ENCODE data around the gene H2AZ2.

GRCh38 chr7:44823255-44823781 lies 24.6 kb downstream of the H2AZ2 start:
- TF ChIP-seq, protein P1, sequence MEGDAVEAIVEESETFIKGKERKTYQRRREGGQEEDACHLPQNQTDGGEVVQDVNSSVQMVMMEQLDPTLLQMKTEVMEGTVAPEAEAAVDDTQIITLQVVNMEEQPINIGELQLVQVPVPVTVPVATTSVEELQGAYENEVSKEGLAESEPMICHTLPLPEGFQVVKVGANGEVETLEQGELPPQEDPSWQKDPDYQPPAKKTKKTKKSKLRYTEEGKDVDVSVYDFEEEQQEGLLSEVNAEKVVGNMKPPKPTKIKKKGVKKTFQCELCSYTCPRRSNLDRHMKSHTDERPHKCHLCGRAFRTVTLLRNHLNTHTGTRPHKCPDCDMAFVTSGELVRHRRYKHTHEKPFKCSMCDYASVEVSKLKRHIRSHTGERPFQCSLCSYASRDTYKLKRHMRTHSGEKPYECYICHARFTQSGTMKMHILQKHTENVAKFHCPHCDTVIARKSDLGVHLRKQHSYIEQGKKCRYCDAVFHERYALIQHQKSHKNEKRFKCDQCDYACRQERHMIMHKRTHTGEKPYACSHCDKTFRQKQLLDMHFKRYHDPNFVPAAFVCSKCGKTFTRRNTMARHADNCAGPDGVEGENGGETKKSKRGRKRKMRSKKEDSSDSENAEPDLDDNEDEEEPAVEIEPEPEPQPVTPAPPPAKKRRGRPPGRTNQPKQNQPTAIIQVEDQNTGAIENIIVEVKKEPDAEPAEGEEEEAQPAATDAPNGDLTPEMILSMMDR (IDR thresholded peaks at IDR 0.05): no peak
- TF ChIP-seq POLR2A (IDR thresholded peaks at IDR 0.05): no peak

Data from body of pancreas (tissue), 4 donors.